Mucosa of descending colon (tissue), 3 donors: ENCODE data around the gene ENOX1. TPM values are rescaled to one million over a fixed set of nuclear protein-coding genes. Genes with fewer than 3 reads are reported as not detected.

Experiments
- ATAC-seq: fragments of 200-7000 bp; cut with Tn5 transposase; one replicate; pipeline ENCODE4 v1.9.1; 2020; ENCODE audit warnings: mild to moderate bottlenecking, moderate library complexity
- DNase-seq, 3 donors: peaks; one replicate each; pipeline ENCODE4 v3.0.0-alpha.2; 2020
- H3K36me3 ChIP-seq: fragments of 200-600 bp; one replicate; pipeline ENCODE4 v1.8.0; 2021; ENCODE audit warnings: low read depth, mild to moderate bottlenecking
- H3K4me1 ChIP-seq: fragments of 200-600 bp; one replicate; pipeline ENCODE4 v1.8.0; 2021; ENCODE audit warnings: low read depth, mild to moderate bottlenecking
- H3K4me3 ChIP-seq: fragments of 200-600 bp; one replicate; pipeline ENCODE4 v1.8.0; 2021; ENCODE audit warnings: mild to moderate bottlenecking
- H3K9me3 ChIP-seq: fragments of 200-600 bp; one replicate; pipeline ENCODE4 v1.8.0; 2021; ENCODE audit warnings: mild to moderate bottlenecking
- CTCF ChIP-seq: fragments of 200-600 bp; IDR thresholded peaks from one replicate; pipeline ENCODE4 v1.8.0; 2022; ENCODE audit warnings: antibody characterized with exemption, mild to moderate bottlenecking
- intact Hi-C, 2 donors: fragments of 100-400 bp; cut with DNase I in 1 of 2; cut with micrococcal nuclease in 1 of 2; formaldehyde crosslinking; loops; one replicate each; pipeline versions ENCODE4 v1.11.0 to v1.11.1; 2022; cut with DNase I, micrococcal nuclease
- total RNA-seq, 3 donors: library from RNA; stranded (reverse); fragmentation: NEBNext Ultra II Directional in 2 of 3; extraction: Animal tissue kit (Norgen Biotek cat#: 25700) in 2 of 3; gene quantifications; one replicate each; pipeline versions ENCODE4 v1.2.1 to v1.2.4, GENCODE V29; 2021 to 2023
- donor health status: DM: no; HTN: no; CAD: no; lungs with moderate emphysema.
- donor health status: DM: no; HTN: no; CAD: no.
- donor health status: DM: no; HTN: yes; CAD: no.

ENOX1 gene
- total RNA-seq, 3 donors from 2014 or later = 0.35 to 9.8 (median 1.2) TPM

GRCh38 chr13:43220873-43221595 is 565.7 kb downstream of the ENOX1 start:
- intact Hi-C loops = no loop called here
- no peak for DNase-seq

GRCh38 chr13:43214124-43214523 is 572.6 kb downstream of the ENOX1 start:
- Histone ChIP-seq H3K4me1 (no peaks in the 10 kb centered on the region), H3K36me3 (no peaks in the 10 kb centered on the region), H3K4me3 (no peak overlapping the region), H3K9me3 (no peaks in the 10 kb centered on the region)
- no peak for TF ChIP-seq CTCF
- DNase-seq (no peak), ATAC-seq (no peak)
- intact Hi-C loops = no loop called here

More at GRCh38 chr13:43220873-43221595, 565.7 kb downstream of the ENOX1 start:
- H3K4me3 ChIP-seq = no peak overlapping the region
- H3K36me3 ChIP-seq = no peaks in the 10 kb centered on the region
- no peaks in the 10 kb centered on the region for H3K9me3 ChIP-seq
- no peak for ATAC-seq
- H3K4me1 ChIP-seq = no peaks in the 10 kb centered on the region
- no peak for TF ChIP-seq CTCF

- ATAC-seq (no peak), DNase-seq (no peak)
- H3K4me3 ChIP-seq = no peak overlapping the region
- no peak for TF ChIP-seq CTCF
- H3K9me3 ChIP-seq = no peaks in the 10 kb centered on the region
- no peaks in the 10 kb centered on the region for H3K4me1 ChIP-seq
- no peaks in the 10 kb centered on the region for H3K36me3 ChIP-seq
- intact Hi-C loops = no loop called here
Observed at GRCh38 chr13:43206838-43207237, 579.9 kb downstream of the ENOX1 start.

- Histone ChIP-seq H3K4me1 (no peaks in the 10 kb centered on the region), H3K9me3 (no peaks in the 10 kb centered on the region), H3K36me3 (no peaks in the 10 kb centered on the region), H3K4me3 (no peak overlapping the region)
- DNase-seq = no peak
- TF ChIP-seq CTCF = no peak
- ATAC-seq = no peak
- intact Hi-C loops = no loop called here
Observed at GRCh38 chr13:43205416-43205815, 581.4 kb downstream of the ENOX1 start.

GRCh38 chr13:43204591-43204990 is 582.2 kb downstream of the ENOX1 start:
- no peaks in the 10 kb centered on the region for H3K9me3 ChIP-seq
- no peak overlapping the region for H3K4me3 ChIP-seq
- H3K4me1 ChIP-seq = no peaks in the 10 kb centered on the region
- TF ChIP-seq CTCF = no peak
- ATAC-seq (no peak), DNase-seq (no peak)
- intact Hi-C loops = no loop called here
- no peaks in the 10 kb centered on the region for H3K36me3 ChIP-seq
